ENCODE results near the gene CCDC33.

CCDC33 gene

DNA sequence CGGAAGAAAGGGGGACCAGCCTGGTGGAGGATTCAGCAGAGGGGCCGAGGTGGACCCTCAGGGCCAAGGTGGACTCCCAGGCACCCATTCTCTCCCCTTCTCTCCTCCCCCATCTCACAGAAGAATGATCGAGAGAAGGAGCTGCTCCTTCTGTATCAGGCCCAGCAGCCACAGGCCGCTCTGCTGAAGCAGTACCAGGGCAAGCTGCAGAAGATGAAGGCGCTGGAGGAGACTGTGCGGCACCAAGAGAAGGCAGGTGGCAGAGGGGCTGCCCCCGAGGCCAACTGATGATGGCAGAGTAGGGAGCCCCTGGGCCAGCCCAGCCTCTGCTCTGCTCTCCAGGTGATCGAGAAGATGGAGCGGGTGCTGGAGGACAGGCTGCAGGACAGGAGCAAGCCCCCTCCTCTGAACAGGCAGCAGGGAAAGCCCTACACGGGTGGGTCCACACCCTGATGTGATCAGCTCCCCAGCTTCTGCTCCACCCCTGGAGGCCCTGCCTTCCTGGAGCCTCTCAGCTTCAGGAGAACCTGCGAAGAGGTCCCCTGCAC lies 94.8 kb downstream of the CCDC33 start:
- no peak for DNase-seq (ENCODE audit: low spot score)
- TF ChIP-seq, protein P1, sequence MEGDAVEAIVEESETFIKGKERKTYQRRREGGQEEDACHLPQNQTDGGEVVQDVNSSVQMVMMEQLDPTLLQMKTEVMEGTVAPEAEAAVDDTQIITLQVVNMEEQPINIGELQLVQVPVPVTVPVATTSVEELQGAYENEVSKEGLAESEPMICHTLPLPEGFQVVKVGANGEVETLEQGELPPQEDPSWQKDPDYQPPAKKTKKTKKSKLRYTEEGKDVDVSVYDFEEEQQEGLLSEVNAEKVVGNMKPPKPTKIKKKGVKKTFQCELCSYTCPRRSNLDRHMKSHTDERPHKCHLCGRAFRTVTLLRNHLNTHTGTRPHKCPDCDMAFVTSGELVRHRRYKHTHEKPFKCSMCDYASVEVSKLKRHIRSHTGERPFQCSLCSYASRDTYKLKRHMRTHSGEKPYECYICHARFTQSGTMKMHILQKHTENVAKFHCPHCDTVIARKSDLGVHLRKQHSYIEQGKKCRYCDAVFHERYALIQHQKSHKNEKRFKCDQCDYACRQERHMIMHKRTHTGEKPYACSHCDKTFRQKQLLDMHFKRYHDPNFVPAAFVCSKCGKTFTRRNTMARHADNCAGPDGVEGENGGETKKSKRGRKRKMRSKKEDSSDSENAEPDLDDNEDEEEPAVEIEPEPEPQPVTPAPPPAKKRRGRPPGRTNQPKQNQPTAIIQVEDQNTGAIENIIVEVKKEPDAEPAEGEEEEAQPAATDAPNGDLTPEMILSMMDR (IDR thresholded peaks at IDR 0.05; ENCODE audit: extremely low read depth, missing control alignments) = no peak

DNA sequence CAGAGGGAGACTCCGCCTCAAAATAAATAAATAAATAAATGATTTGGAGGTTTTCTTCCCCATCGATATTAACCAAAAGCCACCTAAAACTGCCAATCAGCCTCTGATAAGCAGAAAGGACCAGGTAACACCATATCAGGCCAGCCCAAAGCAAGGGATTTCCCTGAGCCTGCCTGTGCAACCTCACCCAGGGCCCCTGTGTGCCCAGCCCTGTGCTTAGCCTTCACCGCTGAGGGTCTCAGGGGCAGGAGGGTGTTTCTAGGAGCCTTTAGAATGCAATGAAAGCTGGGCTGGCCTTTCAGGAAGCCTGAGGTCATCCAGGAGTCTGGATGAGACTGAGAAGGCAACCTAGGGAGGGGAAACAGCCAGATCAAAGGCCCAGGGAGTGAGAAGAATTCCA lies 95.9 kb downstream of the CCDC33 start:
- no peak for DNase-seq (ENCODE audit: low spot score)
- TF ChIP-seq, protein P1 (IDR thresholded peaks at IDR 0.05; ENCODE audit: extremely low read depth, missing control alignments) = no peak

GRCh38 chr15:74332611-74333010 lies 96.5 kb downstream of the CCDC33 start:
- TF ChIP-seq, protein P1 (IDR thresholded peaks at IDR 0.05; ENCODE audit: extremely low read depth, missing control alignments) = no peak
- no peak for DNase-seq (ENCODE audit: low spot score)

GRCh38 chr15:74333093-74333492 lies 97.0 kb downstream of the CCDC33 start:
- TF ChIP-seq, protein P1 (IDR thresholded peaks at IDR 0.05; ENCODE audit: extremely low read depth, missing control alignments) = no peak

GRCh38 chr15:74333662-74334061 lies 97.5 kb downstream of the CCDC33 start:
- TF ChIP-seq, protein P1 (IDR thresholded peaks at IDR 0.05; ENCODE audit: extremely low read depth, missing control alignments) = no peak
- no peak for DNase-seq (ENCODE audit: low spot score)

More at GRCh38 chr15:74333093-74333492, 97.0 kb downstream of the CCDC33 start:
- no peak for DNase-seq (ENCODE audit: low spot score)

GRCh38 chr15:74334127-74334526 lies 98.0 kb downstream of the CCDC33 start:
- TF ChIP-seq, protein P1 (IDR thresholded peaks at IDR 0.05; ENCODE audit: extremely low read depth, missing control alignments) = no peak
- DNase-seq (ENCODE audit: low spot score) = no peak

DNA sequence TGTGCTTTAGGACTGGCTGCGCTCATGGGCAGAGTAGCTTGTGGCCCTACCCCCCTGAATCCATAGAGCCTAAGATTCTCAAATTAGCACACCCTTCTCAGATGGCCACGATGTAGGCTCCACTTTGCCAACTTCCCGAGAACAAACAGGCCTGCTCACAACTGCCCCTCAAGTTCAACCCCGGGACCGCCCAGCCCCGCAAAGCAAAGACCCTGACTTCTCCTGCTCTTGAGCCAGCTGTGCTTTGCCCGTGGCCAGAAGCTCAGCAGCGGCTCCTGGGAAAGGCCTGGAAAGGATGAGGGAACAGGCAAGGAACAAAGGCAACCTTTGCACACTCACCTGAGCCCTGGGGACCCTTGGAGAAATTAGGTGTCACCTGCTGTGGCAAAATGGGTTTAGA lies 99.3 kb downstream of the CCDC33 start:
- DNase-seq (ENCODE audit: low spot score) = no peak
- TF ChIP-seq, protein P1 (IDR thresholded peaks at IDR 0.05; ENCODE audit: extremely low read depth, missing control alignments) = no peak

Data from GM20000 (cell line).